Suprapubic skin (tissue), 3 donors: Measurements from ENCODE around the gene TBXAS1.

ENCODE experiments used
- POLR2A ChIP-seq, 2 donors: fragments of 450-650 bp; IDR thresholded peaks; one replicate each; pipeline ENCODE4 v1.6.1; 2017; ENCODE audit warnings: antibody characterized with exemption in 2 of 2, mild to moderate bottlenecking in 2 of 2, moderate library complexity in 2 of 2
- TF ChIP-seq, protein P1 (sequence below), 2 donors: fragments of 200-600 bp in 1 of 2; fragments of 450-650 bp in 1 of 2; sonication (generic) in 1 of 2; IDR thresholded peaks; one replicate each; pipeline ENCODE4 v1.5.1; 2016 to 2019; ENCODE audit warnings: antibody characterized with exemption in 2 of 2, mild to moderate bottlenecking in 1 of 2, moderate library complexity in 1 of 2

DNA sequence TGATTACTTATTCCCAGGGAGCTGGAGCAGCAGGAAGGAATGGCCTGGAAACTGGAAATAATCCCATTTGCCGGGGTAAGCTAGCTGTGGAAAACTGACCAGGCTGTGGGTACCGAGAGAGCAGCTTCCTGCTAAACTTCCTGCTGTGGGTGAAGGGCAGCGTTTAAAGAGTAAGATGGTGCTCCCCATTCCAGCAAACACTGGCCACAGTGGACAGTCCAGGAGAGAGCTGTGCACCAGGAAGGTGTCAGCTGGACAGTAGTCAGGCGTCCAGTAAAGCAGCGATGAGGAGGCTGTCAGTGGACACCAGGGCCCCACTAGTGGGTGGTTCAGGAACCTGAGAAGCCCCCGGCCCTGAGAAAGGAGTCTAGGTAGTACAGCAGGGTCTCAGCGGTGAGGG, 55.4 kb downstream of the TBXAS1 start:
- TF ChIP-seq, protein P1, sequence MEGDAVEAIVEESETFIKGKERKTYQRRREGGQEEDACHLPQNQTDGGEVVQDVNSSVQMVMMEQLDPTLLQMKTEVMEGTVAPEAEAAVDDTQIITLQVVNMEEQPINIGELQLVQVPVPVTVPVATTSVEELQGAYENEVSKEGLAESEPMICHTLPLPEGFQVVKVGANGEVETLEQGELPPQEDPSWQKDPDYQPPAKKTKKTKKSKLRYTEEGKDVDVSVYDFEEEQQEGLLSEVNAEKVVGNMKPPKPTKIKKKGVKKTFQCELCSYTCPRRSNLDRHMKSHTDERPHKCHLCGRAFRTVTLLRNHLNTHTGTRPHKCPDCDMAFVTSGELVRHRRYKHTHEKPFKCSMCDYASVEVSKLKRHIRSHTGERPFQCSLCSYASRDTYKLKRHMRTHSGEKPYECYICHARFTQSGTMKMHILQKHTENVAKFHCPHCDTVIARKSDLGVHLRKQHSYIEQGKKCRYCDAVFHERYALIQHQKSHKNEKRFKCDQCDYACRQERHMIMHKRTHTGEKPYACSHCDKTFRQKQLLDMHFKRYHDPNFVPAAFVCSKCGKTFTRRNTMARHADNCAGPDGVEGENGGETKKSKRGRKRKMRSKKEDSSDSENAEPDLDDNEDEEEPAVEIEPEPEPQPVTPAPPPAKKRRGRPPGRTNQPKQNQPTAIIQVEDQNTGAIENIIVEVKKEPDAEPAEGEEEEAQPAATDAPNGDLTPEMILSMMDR (IDR thresholded peaks at IDR 0.05), result no peak
- TF ChIP-seq POLR2A (IDR thresholded peaks at IDR 0.05), result no peak
